Central memory CD4-positive, alpha-beta T cell (primary cell): ENCODE data around the gene ETV2.
"Not testable (repeated sequence)": the region's sequence is repeated elsewhere in the genome, so short reads cannot be mapped to it uniquely, and the experiment has no call there.

ENCODE experiments used
- DNase-seq: peaks from one replicate; pipeline ENCODE4 v3.0.0; 2022

ETV2 gene

DNA sequence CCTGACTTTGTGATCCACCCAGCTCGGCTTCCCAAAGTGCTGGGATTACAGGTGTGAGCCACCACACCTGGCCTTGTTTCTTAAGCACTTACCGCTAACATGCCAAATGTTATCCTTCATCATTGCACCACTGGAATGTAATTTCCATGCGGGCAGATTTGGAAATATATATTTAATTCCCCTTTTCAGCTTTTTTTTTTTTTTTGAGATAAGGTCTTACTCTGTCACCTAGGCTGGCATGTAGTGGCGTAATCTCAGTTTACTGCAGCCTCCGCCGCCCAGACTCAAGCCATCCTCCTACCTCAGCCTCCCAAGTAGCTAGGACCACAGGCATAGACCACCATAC lies 20.4 kb downstream of the ETV2 start:
- no peak for DNase-seq

DNA sequence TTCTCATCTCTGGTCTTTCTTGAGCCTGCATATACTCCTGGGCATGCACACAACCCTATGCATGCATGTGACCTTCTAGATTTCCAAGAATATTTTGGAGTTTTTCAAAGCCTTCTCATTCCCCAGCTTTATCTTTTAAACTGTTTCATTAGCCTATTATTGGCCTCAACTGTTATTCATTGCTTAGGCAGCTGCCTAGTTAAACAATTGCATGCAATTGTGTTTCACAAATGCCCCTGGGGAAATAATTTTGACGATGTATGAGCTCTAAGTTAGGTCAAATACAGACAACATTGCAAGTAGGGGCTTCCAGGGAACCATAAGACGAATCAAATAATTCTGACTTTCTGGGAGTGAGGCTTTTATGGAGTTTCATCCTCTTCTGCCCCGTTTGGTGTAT lies 22.4 kb downstream of the ETV2 start:
- no peak for DNase-seq

- DNase-seq: no peak
These were observed 23.6 kb downstream of the ETV2 start for GRCh38 chr19:35665157-35665556.

DNA sequence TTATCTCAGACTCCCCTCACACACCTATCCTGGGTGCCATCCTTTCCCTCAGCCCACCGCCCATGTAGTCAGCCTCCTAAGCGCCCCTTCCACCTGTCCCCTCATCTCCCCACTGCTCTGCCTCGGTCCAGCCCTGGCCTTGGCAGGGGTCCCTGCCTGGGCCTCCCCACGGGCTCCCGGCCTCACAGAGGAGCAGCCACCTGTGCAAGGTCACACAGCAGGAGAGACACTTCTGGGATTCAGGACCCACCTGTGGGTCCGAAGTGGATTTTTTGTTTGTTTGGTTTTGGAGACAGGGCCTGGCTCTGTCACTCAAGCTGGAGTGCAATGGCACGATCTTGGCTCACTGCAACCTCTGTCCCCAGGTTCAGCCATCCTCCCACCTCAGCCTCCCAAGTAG lies 24.1 kb downstream of the ETV2 start:
- DNase-seq: no peak

DNA sequence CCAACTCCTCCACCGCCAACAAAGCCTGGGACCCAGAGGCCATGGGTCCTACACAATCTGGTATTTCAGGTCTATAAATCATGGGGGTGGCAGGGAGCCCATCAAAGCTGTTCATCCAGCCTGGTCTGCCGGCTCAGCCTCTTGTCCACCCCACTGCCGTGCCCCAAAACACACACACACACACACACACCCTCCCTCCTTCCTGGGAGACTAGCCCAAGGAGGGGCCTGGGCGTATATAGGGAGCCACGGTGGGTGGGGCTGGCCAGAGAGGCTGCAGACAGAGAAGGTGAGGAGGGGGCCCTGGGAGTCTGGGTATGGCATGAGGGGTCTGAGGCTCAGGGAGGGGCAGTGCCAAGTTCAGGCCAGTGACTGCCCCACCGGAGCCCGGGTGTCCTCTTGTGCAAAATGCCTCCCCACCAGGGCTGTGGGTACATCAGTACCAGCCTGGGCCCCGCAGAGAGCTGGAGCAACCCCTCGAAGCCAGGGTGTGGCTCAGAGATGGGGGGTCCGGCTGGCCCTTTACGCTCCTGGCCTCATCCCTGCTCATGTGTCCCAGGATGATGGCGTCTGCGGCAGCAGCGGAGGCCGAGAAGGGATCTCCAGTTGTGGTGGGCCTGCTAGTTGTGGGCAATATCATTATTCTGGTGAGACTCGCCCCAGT lies 24.8 kb downstream of the ETV2 start, which contains the start of gene UPK1A:
Gene UPK1A, plus strand, starts transcription at position 267 of the 663 bp plus-strand sequence. Its CDS starts 296 bp downstream, at position 563.
- no peak for DNase-seq

DNA sequence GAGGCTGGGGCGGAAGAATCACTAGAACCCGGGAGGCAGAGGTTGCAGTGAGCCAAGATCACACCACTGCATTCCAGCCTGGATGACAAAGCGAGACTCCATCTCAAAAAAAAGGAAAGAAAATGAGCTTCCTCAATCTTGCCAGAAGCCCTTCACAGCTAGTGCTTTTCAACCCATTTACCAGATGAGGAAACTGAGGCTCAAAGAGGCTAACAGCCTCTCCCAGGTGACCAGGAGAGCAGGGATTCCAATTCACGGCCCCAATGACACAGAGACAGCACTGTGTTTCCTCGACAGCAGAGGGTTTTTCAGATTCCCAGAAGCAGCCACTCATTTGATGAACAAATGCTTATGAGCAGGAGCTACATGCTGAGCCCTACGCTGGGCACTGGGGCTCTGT lies 28.0 kb downstream of the ETV2 start:
- DNase-seq: no peak

- DNase-seq: no peak
These were observed 28.4 kb downstream of the ETV2 start for GRCh38 chr19:35669974-35670373.

DNA sequence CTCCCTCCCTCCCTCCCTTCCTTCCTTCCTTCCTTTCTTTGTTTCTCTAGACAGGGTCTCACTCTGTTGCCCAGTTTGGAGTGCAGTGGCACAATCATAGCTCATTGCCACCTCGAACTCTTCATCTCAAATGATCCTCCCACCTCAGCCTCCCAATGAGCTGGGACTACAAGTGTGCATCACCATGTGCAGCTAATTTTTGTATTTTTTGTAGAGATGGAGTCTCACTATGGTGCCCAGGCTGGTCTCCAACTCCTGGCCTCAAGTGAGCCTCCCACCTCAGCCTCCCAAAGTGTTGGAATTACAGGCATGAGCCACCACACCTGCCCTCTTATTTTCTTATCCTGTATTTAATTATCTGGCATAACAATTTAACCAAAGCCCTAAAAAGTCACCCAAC lies 29.1 kb downstream of the ETV2 start:
- no peak for DNase-seq

GRCh38 chr19:35671818-35672217 lies 30.3 kb downstream of the ETV2 start:
- DNase-seq: no peak

GRCh38 chr19:35673121-35673804 lies 31.7 kb downstream of the ETV2 start:
- DNase-seq: peak; percentile 29

GRCh38 chr19:35675589-35676140 lies 34.1 kb downstream of the ETV2 start:
- DNase-seq: no peak

- DNase-seq: no peak
These were observed 48.3 kb downstream of the ETV2 start for GRCh38 chr19:35689836-35690235.

DNA sequence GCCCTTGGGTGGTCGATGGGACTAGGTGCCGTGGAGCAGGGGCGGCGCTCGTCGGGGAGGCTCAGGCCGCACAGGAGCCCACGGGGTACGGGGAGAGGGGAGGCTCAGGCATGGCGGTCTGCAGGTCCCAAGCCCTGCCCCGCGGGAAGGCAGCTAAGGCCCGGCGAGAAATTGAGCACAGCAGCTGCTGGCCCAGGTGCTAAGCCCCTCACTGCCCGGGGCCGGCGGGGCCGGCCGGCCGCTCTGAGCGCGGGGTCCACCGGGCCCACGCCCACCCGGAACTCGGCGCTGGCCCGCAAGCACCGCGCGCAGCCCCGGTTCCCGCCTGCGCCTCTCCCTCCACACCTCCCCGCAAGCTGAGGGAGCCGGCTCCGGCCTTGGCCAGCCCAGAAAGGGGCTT lies 49.6 kb downstream of the ETV2 start:
- DNase-seq: not testable (repeated sequence)

DNA sequence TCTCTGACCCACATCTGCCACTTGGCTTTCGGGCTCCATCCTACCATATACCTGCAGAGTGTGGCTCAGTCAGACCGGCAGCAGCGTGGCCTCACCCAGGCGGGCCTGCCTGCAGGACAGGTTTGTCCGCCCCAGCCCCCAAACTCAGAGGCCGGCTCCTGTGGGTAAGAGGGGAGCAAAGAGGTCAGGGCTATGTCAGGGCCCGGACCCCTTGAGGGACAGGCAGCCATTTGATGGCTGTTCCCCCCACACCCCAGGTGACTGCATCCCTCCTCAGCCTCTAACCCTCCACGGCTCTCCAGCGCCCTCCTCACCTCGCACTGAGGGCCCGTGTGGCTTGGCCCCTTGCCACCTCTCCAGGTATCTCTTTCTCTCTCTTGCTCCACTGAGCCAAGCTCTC lies 50.5 kb downstream of the ETV2 start:
- no peak for DNase-seq

- no peak for DNase-seq
These were observed 51.9 kb downstream of the ETV2 start for GRCh38 chr19:35693422-35693821.

- peak; percentile 84 for DNase-seq
These were observed 52.5 kb downstream of the ETV2 start for GRCh38 chr19:35693835-35694599.
